IMR-90 (cell line): ENCODE data around the gene PLA2G3. TPM values are rescaled to one million over a fixed set of nuclear protein-coding genes. Genes with fewer than 3 reads are reported as not detected.

Experiments used
- ATAC-seq: fragments of 200-7000 bp; cut with Tn5 transposase; 2 replicates; pipeline ENCODE4 v1.9.1; 2020; ENCODE audit warnings: low read depth, mild to moderate bottlenecking, moderate library complexity
- BruUV-seq: library from RNA; stranded (reverse); fragments of 400-500 nt; replicated peaks from 2 replicates; lab custom pipeline; 2021; lab: Mats Ljungman, UMichigan
- CTCF ChIA-PET: fragments of 300-600 bp; formaldehyde crosslinking; extraction: SDS; loops from one replicate; lab custom pipeline; 2021; ENCODE audit warnings: antibody characterized with exemption; lab: Yijun Ruan, JAX
- POLR2A ChIA-PET: fragments of 300-600 bp; sonication (Branson Sonifier 250); formaldehyde crosslinking; loops from one replicate; lab custom pipeline; 2022; ENCODE audit warnings: antibody characterized with exemption; ENCODE audit not compliant: unreplicated experiment; lab: Charles Lee
- DNase-seq: peaks from one replicate; pipeline ENCODE4 v3.0.0; 2013
- H2AFZ ChIP-seq: replicated peaks from 2 replicates; pipeline ENCODE3; 2013; ENCODE audit warnings: low read length, mild to moderate bottlenecking; ENCODE audit not compliant: poor library complexity
- H2AK5ac ChIP-seq: 2 replicates; pipeline ENCODE4 v1.6.1; 2013; ENCODE audit warnings: low read depth, low read length, inconsistent platforms
- H2AK9ac ChIP-seq: replicated peaks from 2 replicates; pipeline ENCODE3; 2013; ENCODE audit warnings: mild to moderate bottlenecking, low read depth, low read length, moderate library complexity; ENCODE audit not compliant: poor library complexity
- H2BK120ac ChIP-seq: 2 replicates; pipeline ENCODE4 v1.6.1; 2013; ENCODE audit warnings: low read depth, low read length, inconsistent platforms
- H2BK15ac ChIP-seq: 3 replicates; pipeline ENCODE4 v1.6.1; 2013; ENCODE audit warnings: low read depth, low read length, inconsistent platforms
- H2BK20ac ChIP-seq: 2 replicates; pipeline ENCODE4 v1.6.1; 2013; ENCODE audit warnings: low read depth, mild to moderate bottlenecking, inconsistent platforms, low read length, moderate library complexity
- H2BK5ac ChIP-seq: 2 replicates; pipeline ENCODE4 v1.6.1; 2013; ENCODE audit warnings: mild to moderate bottlenecking, low read depth, low read length, inconsistent platforms; ENCODE audit not compliant: poor library complexity, severe bottlenecking
- H3K14ac ChIP-seq: replicated peaks from 2 replicates; pipeline ENCODE4 v1.6.1; 2013; ENCODE audit warnings: low read depth, low read length, inconsistent platforms
- H3K18ac ChIP-seq: 2 replicates; pipeline ENCODE4 v1.6.1; 2013; ENCODE audit warnings: low read depth, low read length, control low read depth
- H3K23ac ChIP-seq: 2 replicates; pipeline ENCODE4 v1.6.1; 2013; ENCODE audit warnings: low read depth, low read length, inconsistent platforms
- H3K27ac ChIP-seq: 2 replicates; pipeline ENCODE4 v1.5.1; 2013; ENCODE audit warnings: mild to moderate bottlenecking, control low read depth, low read length; ENCODE audit not compliant: insufficient read depth
- H3K27me3 ChIP-seq: 2 replicates; pipeline ENCODE4 v1.6.1; 2013; ENCODE audit warnings: low read length; ENCODE audit not compliant: control insufficient read depth, insufficient read depth
- H3K36me3 ChIP-seq: 2 replicates; pipeline ENCODE4 v1.6.1; 2013; ENCODE audit warnings: low read length, mixed read lengths; ENCODE audit not compliant: control insufficient read depth, insufficient read depth
- H3K4ac ChIP-seq: 2 replicates; pipeline ENCODE4 v1.6.1; 2013; ENCODE audit warnings: low read depth, low read length, inconsistent platforms
- H3K4me1 ChIP-seq: 2 replicates; pipeline ENCODE4 v1.6.1; 2013; ENCODE audit warnings: low read length, mixed read lengths; ENCODE audit not compliant: control insufficient read depth, insufficient read depth
- H3K4me2 ChIP-seq: 2 replicates; pipeline ENCODE4 v1.6.1; 2013; ENCODE audit warnings: low read depth, mild to moderate bottlenecking, control low read depth, low read length, moderate library complexity
- H3K4me3 ChIP-seq: 2 replicates; pipeline ENCODE4 v1.5.1; 2013; ENCODE audit warnings: low read depth, mild to moderate bottlenecking, control low read depth, low read length, moderate library complexity; ENCODE audit not compliant: insufficient read depth
- H3K56ac ChIP-seq: 2 replicates; pipeline ENCODE4 v1.6.1; 2013; ENCODE audit warnings: low read length, inconsistent platforms; ENCODE audit not compliant: insufficient read depth; ENCODE audit errors: extremely low read depth
- H3K79me1 ChIP-seq, 2 experiments: 2 replicates each; pipeline ENCODE4 v1.6.1; 2013; ENCODE audit warnings: low read length in 2 of 2, inconsistent platforms in 1 of 2, low read depth in 1 of 2
- H3K9ac ChIP-seq: 2 replicates; pipeline ENCODE4 v1.6.1; 2013; ENCODE audit warnings: low read depth, low read length, control low read depth
- H3K9me1 ChIP-seq: 2 replicates; pipeline ENCODE4 v1.6.1; 2013; ENCODE audit warnings: low read length, inconsistent platforms; ENCODE audit not compliant: insufficient read depth
- H3K9me3 ChIP-seq: 2 replicates; pipeline ENCODE4 v1.6.1; 2013; ENCODE audit warnings: low read length; ENCODE audit not compliant: control insufficient read depth, insufficient read depth
- H4K20me1 ChIP-seq: 2 replicates; pipeline ENCODE4 v1.6.1; 2013; ENCODE audit warnings: low read length, inconsistent platforms; ENCODE audit not compliant: insufficient read depth
- H4K5ac ChIP-seq: 2 replicates; pipeline ENCODE4 v1.6.1; 2013; ENCODE audit warnings: mild to moderate bottlenecking, low read depth, low read length, control low read depth
- H4K8ac ChIP-seq, 2 experiments: 2 replicates each; pipeline ENCODE4 v1.6.1; 2013; ENCODE audit warnings: low read depth in 2 of 2, low read length in 2 of 2, control low read depth in 1 of 2, inconsistent platforms in 1 of 2
- H4K91ac ChIP-seq: 2 replicates; pipeline ENCODE4 v1.6.1; 2013; ENCODE audit warnings: low read depth, low read length, inconsistent platforms; ENCODE audit not compliant: insufficient read depth
- CEBPB ChIP-seq: IDR thresholded peaks from 2 replicates; pipeline ENCODE4 v1.6.1; 2012; ENCODE audit warnings: low read depth, low read length, improper control_type of control experiment
- NFE2L2 ChIP-seq: fragments of 150-350 bp; IDR thresholded peaks from 2 replicates; pipeline ENCODE4 v1.6.1; 2016; ENCODE audit warnings: low read depth, mild to moderate bottlenecking, low read length
- WGBS, 2 experiments: methylation state at CpG; one replicate each; pipeline versions ENCODE4 v1.1.5 to v1.1.7; 2013; ENCODE audit warnings: missing lambda C conversion rate in 2 of 2; ENCODE audit not compliant: insufficient read length in 1 of 2; ENCODE audit errors: extremely low coverage in 2 of 2; 5-methylcytosine and 5-hydroxymethylcytosine counted together
- dilution Hi-C: fragments of 300-500 bp; cut with HindIII; formaldehyde crosslinking; loops from one replicate; pipeline ENCODE4 v1.14.3; 2018; ENCODE audit warnings: low sequenced_read_pairs; ENCODE audit not compliant: unreplicated experiment
- in situ Hi-C: fragments of 300-500 bp; cut with MboI; formaldehyde crosslinking; loops from 3 replicates; pipeline ENCODE4 v1.14.3; 2019; ENCODE audit warnings: low sequenced_read_pairs, inconsistent platforms, mixed read lengths
- intact Hi-C: fragments of 100-400 bp; cut with micrococcal nuclease; formaldehyde crosslinking; loops from 2 replicates; pipeline ENCODE4 v1.10.0; 2022
- polyA plus RNA-seq, 3 experiments: library from polyadenylated mRNA; depleted of rRNA; stranded (reverse); fragments of >200 nt; gene quantifications; 2 replicates each; pipeline ENCODE4 v1.2.3, GENCODE V29; 2012; ENCODE audit warnings: low replicate concordance in 1 of 3
- total RNA-seq: library from RNA; depleted of rRNA; stranded (reverse); fragments of >200 nt; gene quantifications from 2 replicates; pipeline ENCODE4 v1.2.3, GENCODE V29; 2012

The PLA2G3 gene
- total and polyA plus RNA-seq, 2 of the 4 experiments (the other 2 are of a cell fraction), result under 0.01 to 0.12 TPM

DNA sequence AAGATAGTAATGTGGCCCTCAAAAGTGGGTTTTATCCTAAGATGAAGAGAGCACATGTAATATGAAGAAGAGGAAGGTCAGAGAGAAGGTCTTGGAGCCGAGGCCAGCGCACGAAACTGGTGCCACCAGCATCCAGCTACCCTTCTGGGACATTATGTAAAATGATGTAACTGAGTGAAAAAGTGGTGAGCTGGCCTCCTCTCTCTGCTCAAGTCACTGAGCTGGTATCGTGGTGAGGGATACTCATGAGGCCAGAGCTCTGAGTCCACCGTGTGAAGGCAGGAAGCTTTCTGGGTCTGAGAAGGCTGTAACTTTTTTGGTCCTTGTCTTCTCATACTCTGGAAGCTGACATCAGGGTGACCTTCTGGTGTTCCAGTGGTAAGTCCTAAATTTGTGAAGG is 44.7 kb upstream of the PLA2G3 start:
- Histone ChIP-seq H2AFZ (no peak overlapping the region), H4K5ac (no peak overlapping the region), H3K4me1 (no peaks in the 10 kb centered on the region; the same call in 1 of the 2 replicates), H3K14ac (no peak overlapping the region), H3K36me3 (peaks cover 27% of the 10 kb centered on the region), H3K9me3 (no peaks in the 10 kb centered on the region), H3K23ac (no peak overlapping the region), H3K4me2 (no peak overlapping the region), H4K20me1 (peaks cover 21% of the 10 kb centered on the region; the same call in 1 of the 2 replicates), H2BK15ac (no peak overlapping the region), H2BK20ac (no peak overlapping the region), H3K56ac (no peak overlapping the region), H4K8ac (no peak overlapping the region; a peak in 1 of 4 replicates), H2BK5ac (peak overlapping the region; percentile 3), H2AK9ac (no peak overlapping the region), H3K9me1 (peaks cover 14% of the 10 kb centered on the region), H3K4me3 (no peak overlapping the region), H3K27me3 (no peaks in the 10 kb centered on the region), H2BK120ac (no peak overlapping the region), H3K18ac (no peak overlapping the region), H3K4ac (no peak overlapping the region), H3K27ac (no peak overlapping the region), H3K79me1 (peaks cover 10 to 62% of the 10 kb centered on the region in 2 experiments), H3K9ac (no peak overlapping the region), H4K91ac (no peak overlapping the region; the same call in 1 of the 2 replicates), H2AK5ac (no peak overlapping the region)
- ChIA-PET POLR2A (interaction anchor here (0.6 kb wide), 1 partner anchor 383 kb away, joined by 7 read pairs; no protein-coding TSS in a partner anchor), CTCF (no interaction called here)
- TF ChIP-seq NFE2L2, result no peak
- TF ChIP-seq CEBPB, result peak; percentile 14; the same call in 1 of the 2 replicates
- no TSS peak for BruUV-seq
- dilution Hi-C loops (no loop called here), in situ Hi-C loops (no loop called here), intact Hi-C loops (no loop called here)
- whole genome bisulfite sequencing, 2 experiments, result no CpG with 5 or more reads among the region's 5 CpGs
- DNase-seq (peak; percentile 62), ATAC-seq (no peak)
